ENCODE results near the gene FLNC. TPM values are rescaled to one million over a fixed set of nuclear protein-coding genes. Genes with fewer than 3 reads are reported as not detected.
A peak's percentile ranks its signal among the peaks of the same experiment; 100 is the strongest.

Gene FLNC
- total RNA-seq = 10 to 100 TPM in 2 of 4 donors, 1 to 10 TPM in 2; 5.7 to 12.6 (median 9.3) TPM

GRCh38 chr7:128830231-128831177, at the start of gene FLNC:
Gene FLNC (plus strand): TSS chr7:128830406. CDS start chr7:128830638, 232 bp downstream.
- Histone ChIP-seq H3K4me1 (peaks cover 0 to 37% of the 10 kb centered on the region in 2 donors), H3K9me3 (no peaks in the 10 kb centered on the region), H3K4me3 (replicated peaks in 1 of 3) (peak within 1 kb of the TSS; percentile 10 to 40 (median 26)), H3K27ac (peak within 1 kb of the TSS in 2 of 3 donors; percentile 25 to 54), H3K36me3 (no peaks in the 10 kb centered on the region), H3K27me3 (no peaks in the 10 kb centered on the region)
- TF ChIP-seq, protein P1, sequence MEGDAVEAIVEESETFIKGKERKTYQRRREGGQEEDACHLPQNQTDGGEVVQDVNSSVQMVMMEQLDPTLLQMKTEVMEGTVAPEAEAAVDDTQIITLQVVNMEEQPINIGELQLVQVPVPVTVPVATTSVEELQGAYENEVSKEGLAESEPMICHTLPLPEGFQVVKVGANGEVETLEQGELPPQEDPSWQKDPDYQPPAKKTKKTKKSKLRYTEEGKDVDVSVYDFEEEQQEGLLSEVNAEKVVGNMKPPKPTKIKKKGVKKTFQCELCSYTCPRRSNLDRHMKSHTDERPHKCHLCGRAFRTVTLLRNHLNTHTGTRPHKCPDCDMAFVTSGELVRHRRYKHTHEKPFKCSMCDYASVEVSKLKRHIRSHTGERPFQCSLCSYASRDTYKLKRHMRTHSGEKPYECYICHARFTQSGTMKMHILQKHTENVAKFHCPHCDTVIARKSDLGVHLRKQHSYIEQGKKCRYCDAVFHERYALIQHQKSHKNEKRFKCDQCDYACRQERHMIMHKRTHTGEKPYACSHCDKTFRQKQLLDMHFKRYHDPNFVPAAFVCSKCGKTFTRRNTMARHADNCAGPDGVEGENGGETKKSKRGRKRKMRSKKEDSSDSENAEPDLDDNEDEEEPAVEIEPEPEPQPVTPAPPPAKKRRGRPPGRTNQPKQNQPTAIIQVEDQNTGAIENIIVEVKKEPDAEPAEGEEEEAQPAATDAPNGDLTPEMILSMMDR (IDR thresholded peaks at IDR 0.05) = no peak
- TF ChIP-seq POLR2A (IDR thresholded peaks at IDR 0.05) = no peak
- intact Hi-C loops (cut with DNase I) = no loop called here
- DNase-seq = peak; percentile 41 to 44
- WGBS, 2 donors = 5 to 17% methylated on average over 13 to 15 of the region's 109 CpGs

GRCh38 chr7:128781126-128781525, 49.1 kb upstream of the FLNC start:
- no peaks in the 10 kb centered on the region for H3K36me3 ChIP-seq
- TF ChIP-seq, protein P1 (IDR thresholded peaks at IDR 0.05) = no peak
- TF ChIP-seq POLR2A (IDR thresholded peaks at IDR 0.05) = no peak
- no peaks in the 10 kb centered on the region for H3K9me3 ChIP-seq
- H3K27ac ChIP-seq = no peak overlapping the region
- no peaks in the 10 kb centered on the region for H3K4me1 ChIP-seq
- 86% methylated on average over 5 of the region's 5 CpGs for WGBS, 2 donors
- no peak overlapping the region for H3K4me3 ChIP-seq (replicated peaks in 1 of 3)
- intact Hi-C loops (cut with DNase I) = no loop called here
- H3K27me3 ChIP-seq = no peaks in the 10 kb centered on the region
- no peak for DNase-seq

DNA sequence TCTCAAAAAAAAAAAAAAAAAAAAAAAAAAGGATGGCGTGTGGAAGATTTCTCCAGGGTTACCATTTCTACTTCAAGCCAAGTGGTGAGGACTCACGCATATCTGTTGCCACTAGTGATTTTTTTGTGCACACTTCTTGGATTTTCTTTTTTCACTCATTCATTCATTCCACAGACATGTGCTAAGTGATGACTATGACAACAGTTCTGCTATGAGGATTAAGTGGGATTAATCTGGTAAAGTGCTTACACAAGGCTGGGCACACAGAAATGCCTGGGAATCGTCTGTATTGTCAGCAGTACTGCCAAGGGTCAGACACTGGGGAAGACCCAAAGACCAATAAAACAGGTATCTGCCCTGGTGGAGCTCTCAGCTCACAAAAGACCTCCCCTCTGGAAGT, 48.4 kb upstream of the FLNC start:
- TF ChIP-seq, protein P1 (IDR thresholded peaks at IDR 0.05) = no peak
- no peak for TF ChIP-seq POLR2A (IDR thresholded peaks at IDR 0.05)
- Histone ChIP-seq H3K36me3 (no peaks in the 10 kb centered on the region), H3K27me3 (no peaks in the 10 kb centered on the region), H3K4me1 (no peaks in the 10 kb centered on the region), H3K27ac (no peak overlapping the region), H3K4me3 (replicated peaks in 1 of 3) (no peak overlapping the region), H3K9me3 (no peaks in the 10 kb centered on the region)
- 73 to 78% methylated on average over 3 of the region's 3 CpGs for WGBS, 2 donors
- DNase-seq = no peak
- intact Hi-C loops (cut with DNase I) = no loop called here

GRCh38 chr7:128783143-128783861, 46.9 kb upstream of the FLNC start:
- no peaks in the 10 kb centered on the region for H3K9me3 ChIP-seq
- no peak overlapping the region for H3K4me3 ChIP-seq (replicated peaks in 1 of 3)
- no peaks in the 10 kb centered on the region for H3K27me3 ChIP-seq
- DNase-seq = peak; percentile 51 to 55
- intact Hi-C loops (cut with DNase I) = no loop called here
- 34 to 38% methylated on average over 12 to 15 of the region's 15 CpGs for WGBS, 2 donors
- TF ChIP-seq POLR2A (IDR thresholded peaks at IDR 0.05) = no peak
- TF ChIP-seq, protein P1 (IDR thresholded peaks at IDR 0.05) = no peak
- H3K4me1 ChIP-seq = no peaks in the 10 kb centered on the region
- no peaks in the 10 kb centered on the region for H3K36me3 ChIP-seq
- no peak overlapping the region for H3K27ac ChIP-seq
